ENCODE measurements around the gene PARD3. TPM values are rescaled to one million over a fixed set of nuclear protein-coding genes. Genes with fewer than 3 reads are reported as not detected.

Gene PARD3
- total RNA-seq, 1 donor from 2014 or later, result 34.1 TPM

DNA sequence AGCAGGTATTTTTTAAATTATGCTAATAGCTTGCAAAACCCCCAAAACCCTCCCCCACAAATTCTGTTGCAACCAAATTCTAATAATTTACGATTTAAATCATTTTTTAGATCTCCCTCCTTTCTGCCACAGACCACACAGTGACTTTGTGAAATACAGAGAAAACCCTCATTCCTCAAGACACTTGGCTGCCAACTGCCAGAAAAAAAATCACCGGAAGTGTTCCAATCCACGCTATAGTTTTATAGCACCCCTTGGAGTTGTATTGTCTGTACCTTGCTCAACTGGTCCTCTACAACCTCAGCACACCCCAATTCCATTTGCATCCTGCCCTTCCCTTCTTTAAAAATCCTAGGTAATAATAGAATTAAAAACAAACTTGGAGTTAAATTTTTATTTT lies 560.1 kb downstream of the PARD3 start:
- DNase-seq (no peak), ATAC-seq (no peak)
- no peak overlapping the region for H3K4me3 ChIP-seq
- intact Hi-C loops (cut with DNase I), result no loop called here
- no peaks in the 10 kb centered on the region for H3K4me1 ChIP-seq
- H3K36me3 ChIP-seq, result no peaks in the 10 kb centered on the region
- H3K27ac ChIP-seq, result no peak overlapping the region
- TF ChIP-seq, protein P1, sequence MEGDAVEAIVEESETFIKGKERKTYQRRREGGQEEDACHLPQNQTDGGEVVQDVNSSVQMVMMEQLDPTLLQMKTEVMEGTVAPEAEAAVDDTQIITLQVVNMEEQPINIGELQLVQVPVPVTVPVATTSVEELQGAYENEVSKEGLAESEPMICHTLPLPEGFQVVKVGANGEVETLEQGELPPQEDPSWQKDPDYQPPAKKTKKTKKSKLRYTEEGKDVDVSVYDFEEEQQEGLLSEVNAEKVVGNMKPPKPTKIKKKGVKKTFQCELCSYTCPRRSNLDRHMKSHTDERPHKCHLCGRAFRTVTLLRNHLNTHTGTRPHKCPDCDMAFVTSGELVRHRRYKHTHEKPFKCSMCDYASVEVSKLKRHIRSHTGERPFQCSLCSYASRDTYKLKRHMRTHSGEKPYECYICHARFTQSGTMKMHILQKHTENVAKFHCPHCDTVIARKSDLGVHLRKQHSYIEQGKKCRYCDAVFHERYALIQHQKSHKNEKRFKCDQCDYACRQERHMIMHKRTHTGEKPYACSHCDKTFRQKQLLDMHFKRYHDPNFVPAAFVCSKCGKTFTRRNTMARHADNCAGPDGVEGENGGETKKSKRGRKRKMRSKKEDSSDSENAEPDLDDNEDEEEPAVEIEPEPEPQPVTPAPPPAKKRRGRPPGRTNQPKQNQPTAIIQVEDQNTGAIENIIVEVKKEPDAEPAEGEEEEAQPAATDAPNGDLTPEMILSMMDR (IDR thresholded peaks at IDR 0.05), result no peak
- no peaks in the 10 kb centered on the region for H3K9me3 ChIP-seq
- no peaks in the 10 kb centered on the region for H3K27me3 ChIP-seq (ENCODE audit: low read depth)

DNA sequence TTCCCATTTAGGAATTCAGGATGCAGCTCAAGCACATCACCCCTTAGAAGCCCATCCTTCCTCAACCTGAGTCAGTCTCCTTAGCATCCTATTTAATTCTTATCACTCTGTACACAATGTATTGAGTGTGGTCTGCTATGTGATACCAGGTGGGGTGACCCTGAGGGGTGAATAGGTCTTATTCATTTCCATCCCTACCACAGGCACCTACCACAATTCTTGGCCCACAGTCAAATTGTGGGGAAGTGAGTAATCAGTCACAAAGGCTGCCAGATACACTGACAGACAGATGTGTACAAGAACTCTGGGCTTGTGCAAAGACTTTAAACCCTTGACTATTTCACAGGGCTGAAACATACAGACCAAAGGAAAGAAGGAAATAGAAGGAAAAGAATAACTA lies 560.5 kb downstream of the PARD3 start:
- Histone ChIP-seq H3K27ac (no peak overlapping the region), H3K4me3 (no peak overlapping the region), H3K9me3 (no peaks in the 10 kb centered on the region), H3K4me1 (no peaks in the 10 kb centered on the region), H3K27me3 (ENCODE audit: low read depth) (no peaks in the 10 kb centered on the region), H3K36me3 (no peaks in the 10 kb centered on the region)
- intact Hi-C loops (cut with DNase I), result no loop called here
- ATAC-seq, result no peak
- DNase-seq, result no peak
- TF ChIP-seq, protein P1 (IDR thresholded peaks at IDR 0.05), result no peak

DNA sequence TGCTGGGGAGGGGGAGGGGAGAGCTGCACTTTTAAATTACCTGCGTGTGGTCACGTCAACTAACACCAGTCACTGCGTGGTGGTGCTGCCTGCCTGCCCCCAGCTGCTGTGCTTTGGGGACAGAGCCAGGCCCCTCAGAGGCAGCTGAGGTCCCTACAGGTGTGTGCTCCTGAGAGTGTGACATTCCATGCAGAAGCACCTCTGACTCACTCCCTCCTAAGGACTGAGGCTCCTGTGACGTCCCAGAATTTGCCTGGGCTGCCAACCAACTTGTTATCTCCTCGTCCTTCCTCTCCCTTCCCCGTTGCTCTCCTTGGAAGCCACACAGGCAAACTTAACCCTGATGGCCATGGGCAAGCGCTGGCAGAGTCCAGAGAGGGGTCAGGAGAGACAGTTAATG lies 563.0 kb downstream of the PARD3 start:
- ATAC-seq (peak; percentile 70 to 77), DNase-seq (no peak)
- Histone ChIP-seq H3K4me3 (no peak overlapping the region), H3K27me3 (ENCODE audit: low read depth) (no peaks in the 10 kb centered on the region), H3K27ac (no peak overlapping the region), H3K9me3 (no peaks in the 10 kb centered on the region), H3K4me1 (no peaks in the 10 kb centered on the region), H3K36me3 (no peaks in the 10 kb centered on the region)
- intact Hi-C loops (cut with DNase I), result no loop called here
- TF ChIP-seq, protein P1 (IDR thresholded peaks at IDR 0.05), result no peak

DNA sequence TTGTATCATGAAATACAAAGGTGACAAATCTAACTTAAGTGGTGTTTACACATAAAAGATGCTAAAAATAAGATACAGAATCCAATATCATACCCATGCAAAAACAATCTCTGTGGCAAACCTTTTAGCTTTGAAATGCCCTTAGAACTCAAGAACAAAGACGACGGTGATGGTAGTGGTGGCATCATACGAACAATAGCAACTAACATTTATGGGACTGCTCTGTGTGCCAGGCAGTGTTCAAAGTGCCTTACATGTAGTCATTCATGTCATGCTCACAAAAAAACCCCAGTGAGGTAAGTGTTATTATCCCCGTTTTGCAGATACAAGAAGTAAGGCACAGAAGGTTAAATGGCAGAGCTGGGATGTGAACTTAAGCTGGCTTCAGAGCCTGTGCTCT lies 563.9 kb downstream of the PARD3 start:
- no peaks in the 10 kb centered on the region for H3K36me3 ChIP-seq
- no peaks in the 10 kb centered on the region for H3K4me1 ChIP-seq
- intact Hi-C loops (cut with DNase I), result no loop called here
- ATAC-seq, result no peak
- DNase-seq, result no peak
- no peak overlapping the region for H3K4me3 ChIP-seq
- no peak overlapping the region for H3K27ac ChIP-seq
- no peaks in the 10 kb centered on the region for H3K9me3 ChIP-seq
- no peaks in the 10 kb centered on the region for H3K27me3 ChIP-seq (ENCODE audit: low read depth)
- TF ChIP-seq, protein P1 (IDR thresholded peaks at IDR 0.05), result no peak

DNA sequence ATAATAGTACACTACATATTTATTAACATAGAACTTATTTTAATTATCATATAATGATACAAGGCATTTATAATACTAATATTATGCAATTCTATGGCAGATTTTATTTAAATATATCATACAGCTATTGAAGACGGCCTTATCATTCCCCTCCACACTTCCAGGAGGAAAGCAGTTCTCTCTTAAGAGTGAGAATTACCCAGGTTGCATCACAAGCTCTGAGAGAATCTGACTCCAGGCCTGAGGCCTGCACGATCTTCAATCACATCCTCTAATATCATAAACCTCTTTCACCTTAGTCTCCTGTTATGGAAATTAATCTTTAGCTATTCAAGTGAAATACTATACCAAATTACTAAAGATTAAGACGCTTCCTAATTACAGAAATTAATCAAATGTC lies 564.4 kb downstream of the PARD3 start:
- DNase-seq, result no peak
- TF ChIP-seq, protein P1 (IDR thresholded peaks at IDR 0.05), result no peak
- no peaks in the 10 kb centered on the region for H3K4me1 ChIP-seq
- no peaks in the 10 kb centered on the region for H3K27me3 ChIP-seq (ENCODE audit: low read depth)
- intact Hi-C loops (cut with DNase I), result no loop called here
- H3K27ac ChIP-seq, result no peak overlapping the region
- no peaks in the 10 kb centered on the region for H3K9me3 ChIP-seq
- H3K4me3 ChIP-seq, result no peak overlapping the region
- no peak for ATAC-seq
- no peaks in the 10 kb centered on the region for H3K36me3 ChIP-seq

DNA sequence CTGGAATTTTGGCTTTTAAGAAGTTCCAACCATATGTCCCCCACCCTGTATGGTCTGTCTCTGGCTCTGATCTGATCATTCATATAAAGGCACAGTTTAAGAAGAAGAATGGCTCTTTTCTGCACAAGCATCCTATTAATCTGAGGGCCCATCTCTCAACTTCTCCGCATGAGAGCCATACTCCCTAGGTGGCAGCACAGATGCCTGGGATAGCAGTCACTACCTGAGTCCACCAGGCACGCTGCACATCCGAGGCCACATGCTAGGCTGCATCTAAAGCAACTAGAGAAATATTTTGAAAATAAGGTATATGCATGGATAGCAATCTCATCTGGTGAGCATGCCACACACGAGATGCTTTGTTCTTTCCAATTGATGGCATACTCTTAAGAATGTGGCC lies 565.5 kb downstream of the PARD3 start:
- Histone ChIP-seq H3K36me3 (no peaks in the 10 kb centered on the region), H3K27me3 (ENCODE audit: low read depth) (no peaks in the 10 kb centered on the region)
- intact Hi-C loops (cut with DNase I), result no loop called here

More for the DNA sequence above, 565.5 kb downstream of the PARD3 start:
- Histone ChIP-seq H3K4me1 (no peaks in the 10 kb centered on the region), H3K4me3 (no peak overlapping the region), H3K27ac (no peak overlapping the region), H3K9me3 (no peaks in the 10 kb centered on the region)
- ATAC-seq, result no peak
- TF ChIP-seq, protein P1 (IDR thresholded peaks at IDR 0.05), result no peak
- DNase-seq, result no peak

All from lower lobe of right lung (tissue), 2 donors.